GM12801 (cell line): ENCODE measurements around the gene KRT15.

Experiments used
- CTCF ChIP-seq: IDR thresholded peaks from one replicate; pipeline ENCODE4 v1.5.1; 2011; ENCODE audit warnings: control low read depth; ENCODE audit not compliant: insufficient read length; ENCODE audit errors: extremely low read depth

The KRT15 gene

GRCh38 chr17:41486809-41487530 is 31.7 kb downstream of the KRT15 start:
- TF ChIP-seq CTCF, result no peak

- TF ChIP-seq CTCF, result no peak
These were observed 32.4 kb downstream of the KRT15 start for GRCh38 chr17:41486316-41486715.

- TF ChIP-seq CTCF, result no peak
These were observed 33.5 kb downstream of the KRT15 start for GRCh38 chr17:41484920-41485904.

DNA sequence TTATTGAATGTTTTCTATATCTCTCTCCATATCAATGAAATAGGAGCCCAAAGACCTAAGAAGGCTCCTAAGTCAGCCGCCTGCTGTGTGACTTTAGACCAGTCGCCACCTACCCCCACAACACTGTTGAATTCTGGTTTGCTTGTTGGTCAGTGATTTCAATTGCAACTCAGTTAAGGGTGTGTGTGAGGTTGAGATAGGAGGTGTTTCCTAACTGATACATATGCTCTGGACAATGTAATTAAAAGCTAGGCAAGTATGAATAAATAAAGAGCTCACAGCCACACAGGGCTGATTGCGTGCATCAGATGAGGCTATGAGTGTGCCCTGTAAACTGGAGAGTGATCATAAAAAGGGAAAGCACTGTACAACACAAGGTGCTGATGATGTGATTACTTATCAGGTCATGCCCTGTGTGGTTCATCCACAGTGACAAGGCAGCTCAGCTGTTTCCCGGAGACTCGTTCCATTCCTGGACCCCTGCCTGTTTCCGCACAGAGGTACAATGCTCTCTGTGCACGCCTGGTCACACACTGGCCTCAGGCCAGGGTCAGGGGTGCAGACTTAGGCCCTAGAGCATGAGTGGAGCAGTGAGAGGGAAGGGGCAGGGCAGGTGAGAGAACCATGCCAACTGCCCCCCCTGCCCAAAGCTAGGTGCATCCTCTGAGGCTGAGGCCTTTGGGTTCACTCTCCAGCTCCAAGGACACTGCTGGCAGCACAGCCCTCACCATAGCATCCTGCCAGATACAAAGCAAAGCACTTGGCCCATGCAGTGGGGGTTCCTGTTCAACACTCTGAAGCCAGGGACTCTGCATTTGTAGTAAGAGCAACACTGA is 34.5 kb downstream of the KRT15 start:
- TF ChIP-seq CTCF, result no peak

- no peak for TF ChIP-seq CTCF
These were observed 35.2 kb downstream of the KRT15 start for GRCh38 chr17:41483531-41483930.

DNA sequence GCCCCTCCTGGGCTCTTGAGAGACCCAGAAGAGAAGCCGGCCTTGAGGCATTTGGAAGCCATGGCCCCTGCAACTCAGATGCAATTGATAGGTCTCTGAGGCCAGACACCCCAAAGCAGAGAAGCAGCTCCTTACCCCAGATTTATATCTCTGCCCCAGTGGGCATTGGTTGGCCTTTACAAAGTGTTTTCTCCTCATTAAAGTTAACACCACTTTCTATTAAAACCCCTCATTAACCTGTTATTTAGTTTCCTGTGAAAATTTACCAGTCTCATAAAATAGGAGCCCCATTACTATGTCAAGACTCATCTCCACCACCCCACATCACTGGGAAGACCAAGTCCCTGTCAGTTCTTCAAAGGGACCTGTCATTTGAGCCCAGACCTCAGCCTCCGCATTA is 37.7 kb downstream of the KRT15 start, which contains the start of gene KRT35:
Gene KRT35 (minus strand): TSS at position 116 of the 400 bp plus-strand sequence. CDS start 54 bp downstream, at position 62.
- TF ChIP-seq CTCF, result no peak

DNA sequence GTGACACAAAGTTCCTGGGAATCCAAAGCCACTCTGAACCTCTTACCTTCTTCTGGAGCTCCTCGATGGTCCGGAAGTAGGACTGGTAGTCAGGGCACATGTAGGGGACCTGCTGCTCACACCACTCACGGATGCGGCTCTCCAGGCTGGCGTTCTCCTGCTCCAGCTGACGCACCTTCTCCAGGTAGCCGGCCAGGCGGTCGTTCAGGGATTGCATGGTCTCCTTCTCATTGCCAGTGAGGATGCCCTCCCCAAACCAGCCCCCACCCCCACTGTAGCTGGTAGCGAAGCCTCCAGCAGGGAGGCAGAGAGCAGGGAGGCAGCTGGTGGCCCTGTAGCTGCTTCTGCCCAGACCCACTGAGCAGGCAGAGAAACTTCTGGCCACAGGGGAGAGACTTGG is 38.1 kb downstream of the KRT15 start:
- TF ChIP-seq CTCF, result no peak
